ENCODE data around the gene TRMT44. TPM values are rescaled to one million over a fixed set of nuclear protein-coding genes. Genes with fewer than 3 reads are reported as not detected.

The TRMT44 gene
- total and polyA plus RNA-seq, 2 of the 4 experiments (the other 2 are of a cell fraction): 7.3 to 8.1 TPM

DNA sequence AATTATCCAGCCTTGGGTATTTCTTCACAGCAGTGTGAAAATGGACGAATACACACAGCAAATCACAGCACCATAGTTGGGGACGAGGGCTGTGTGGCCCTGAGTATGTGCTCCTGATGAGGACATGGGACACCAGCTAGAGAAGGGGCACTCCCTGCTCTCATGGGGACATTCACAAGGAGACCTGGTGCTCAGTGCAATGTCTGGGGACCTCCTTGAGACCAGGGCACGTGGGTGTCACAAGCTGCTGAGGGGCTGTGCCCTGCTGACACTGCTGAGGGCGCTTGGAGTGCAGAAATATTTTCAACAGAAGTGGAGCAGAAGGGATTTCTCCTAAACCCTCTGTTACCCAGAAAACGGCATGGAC is 65.4 kb downstream of the TRMT44 start:
- no peak overlapping the region for H3K9ac ChIP-seq (ENCODE audit: low read depth, low read length)
- no peak overlapping the region for H2BK5ac ChIP-seq (ENCODE audit: low read depth, low read length, poor library complexity, severe bottlenecking)
- H3K4me2 ChIP-seq (ENCODE audit: low read depth, low read length): no peak overlapping the region
- H3K27me3 ChIP-seq (ENCODE audit: control insufficient read depth, insufficient read depth, low read length): peaks cover 21% of the 10 kb centered on the region; the same call in 1 of the 2 replicates
- dilution Hi-C loops (cut with HindIII; ENCODE audit: low sequenced_read_pairs, unreplicated experiment): no loop called here
- H3K36me3 ChIP-seq (ENCODE audit: control insufficient read depth, insufficient read depth, low read length): no peaks in the 10 kb centered on the region
- peaks cover 17% of the 10 kb centered on the region; the same call in 1 of the 2 replicates for H3K4me1 ChIP-seq (ENCODE audit: control insufficient read depth, insufficient read depth, low read length)
- H4K8ac ChIP-seq (ENCODE audit: low read depth in 2 of 2, low read length in 2 of 2): peak overlapping the region in 1 of 2 experiments; percentile 12; a peak in 1 of 4 replicates
- no peaks in the 10 kb centered on the region for H4K20me1 ChIP-seq (ENCODE audit: insufficient read depth, low read length)
- intact Hi-C loops (cut with micrococcal nuclease): loop anchor here (2.0 kb wide), 1 partner anchor 33 kb away; no protein-coding TSS in a partner anchor
- in situ Hi-C loops (cut with MboI; ENCODE audit: low sequenced_read_pairs): no loop called here
- H2BK20ac ChIP-seq (ENCODE audit: low read depth, low read length): no peak overlapping the region
- H2AK9ac ChIP-seq (replicated peaks; ENCODE audit: low read depth, low read length, poor library complexity): peak overlapping the region; percentile 69
- H2AFZ ChIP-seq (replicated peaks; ENCODE audit: low read length, poor library complexity): no peak overlapping the region
- no peak overlapping the region; the same call in 2 of the 3 replicates for H2BK15ac ChIP-seq (ENCODE audit: low read depth, low read length)
- H2BK120ac ChIP-seq (ENCODE audit: low read depth, low read length): no peak overlapping the region
- BruUV-seq (replicated peaks): no TSS peak
- H2AK5ac ChIP-seq (ENCODE audit: low read depth, low read length): no peak overlapping the region
- H3K9me3 ChIP-seq (ENCODE audit: control insufficient read depth, insufficient read depth, low read length): peaks cover 2% of the 10 kb centered on the region; the same call in 1 of the 2 replicates
- H3K4me3 ChIP-seq (ENCODE audit: insufficient read depth, low read depth, low read length): no peak overlapping the region
- ATAC-seq (ENCODE audit: low read depth): no peak
- POLR2A ChIA-PET (ENCODE audit: unreplicated experiment): no interaction called here
- no CpG with 5 or more reads among the region's 5 CpGs for WGBS, 2 experiments (ENCODE audit: extremely low coverage in 2 of 2, insufficient read length in 1 of 2)
- TF ChIP-seq NFE2L2 (IDR thresholded peaks at IDR 0.05; ENCODE audit: low read depth, low read length) (no peak), CHD1 (IDR thresholded peaks at IDR 0.05; ENCODE audit: low read depth, low read length) (no peak), RCOR1 (IDR thresholded peaks at IDR 0.05; ENCODE audit: insufficient replicate concordance, low read length) (no peak), USF2 (IDR thresholded peaks at IDR 0.05; ENCODE audit: low read depth, low read length) (no peak), MAFK (IDR thresholded peaks at IDR 0.05; ENCODE audit: low read depth, low read length) (no peak), SMC3 (IDR thresholded peaks at IDR 0.05; ENCODE audit: low read depth, low read length) (no peak), RFX5 (IDR thresholded peaks at IDR 0.05; ENCODE audit: low read depth, low read length) (no peak), CEBPB (IDR thresholded peaks at IDR 0.05; ENCODE audit: low read depth, low read length) (no peak), POLR2A (IDR thresholded peaks at IDR 0.05; ENCODE audit: low read depth, low read length) (no peak), RAD21 (IDR thresholded peaks at IDR 0.05; ENCODE audit: low read length) (no peak), BHLHE40 (IDR thresholded peaks at IDR 0.05; ENCODE audit: low read depth, low read length) (no peak), FOS (IDR thresholded peaks at IDR 0.05; ENCODE audit: low read depth, low read length) (no peak), CTCF (conservative IDR thresholded peaks at IDR 0.05; ENCODE audit: low read depth, low read length) (no peak), MAZ (IDR thresholded peaks at IDR 0.05; ENCODE audit: borderline replicate concordance, low read depth, low read length) (no peak)
- TF ChIP-seq, protein P1, sequence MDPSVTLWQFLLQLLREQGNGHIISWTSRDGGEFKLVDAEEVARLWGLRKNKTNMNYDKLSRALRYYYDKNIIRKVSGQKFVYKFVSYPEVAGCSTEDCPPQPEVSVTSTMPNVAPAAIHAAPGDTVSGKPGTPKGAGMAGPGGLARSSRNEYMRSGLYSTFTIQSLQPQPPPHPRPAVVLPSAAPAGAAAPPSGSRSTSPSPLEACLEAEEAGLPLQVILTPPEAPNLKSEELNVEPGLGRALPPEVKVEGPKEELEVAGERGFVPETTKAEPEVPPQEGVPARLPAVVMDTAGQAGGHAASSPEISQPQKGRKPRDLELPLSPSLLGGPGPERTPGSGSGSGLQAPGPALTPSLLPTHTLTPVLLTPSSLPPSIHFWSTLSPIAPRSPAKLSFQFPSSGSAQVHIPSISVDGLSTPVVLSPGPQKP (IDR thresholded peaks at IDR 0.05; ENCODE audit: borderline replicate concordance, low read depth, low read length): no peak
- peak overlapping the region; percentile 10; the same call in 1 of the 2 replicates for H4K5ac ChIP-seq (ENCODE audit: low read depth, low read length)
- CTCF ChIA-PET: no interaction called here
- H3K4ac ChIP-seq (ENCODE audit: low read depth, low read length): no peak overlapping the region; the same call in 1 of the 2 replicates
- H3K79me1 ChIP-seq (ENCODE audit: low read depth in 1 of 2, low read length in 2 of 2): no peaks in the 10 kb centered on the region
- H3K18ac ChIP-seq (ENCODE audit: low read depth, low read length): no peak overlapping the region; the same call in 1 of the 2 replicates
- H3K14ac ChIP-seq (replicated peaks; ENCODE audit: low read depth, low read length): no peak overlapping the region
- H3K56ac ChIP-seq (ENCODE audit: extremely low read depth, insufficient read depth, low read length): no peak overlapping the region
- peak overlapping the region; percentile 70; the same call in 1 of the 2 replicates for H3K27ac ChIP-seq (ENCODE audit: insufficient read depth, low read length)
- H4K91ac ChIP-seq (ENCODE audit: insufficient read depth, low read depth, low read length): no peak overlapping the region; the same call in 1 of the 2 replicates
- DNase-seq: no peak
- no peaks in the 10 kb centered on the region for H3K9me1 ChIP-seq (ENCODE audit: insufficient read depth, low read length)
- no peak overlapping the region for H3K23ac ChIP-seq (ENCODE audit: low read depth, low read length)
